ENCODE measurements around the gene CSNK2B.

- TF ChIP-seq, protein P1, sequence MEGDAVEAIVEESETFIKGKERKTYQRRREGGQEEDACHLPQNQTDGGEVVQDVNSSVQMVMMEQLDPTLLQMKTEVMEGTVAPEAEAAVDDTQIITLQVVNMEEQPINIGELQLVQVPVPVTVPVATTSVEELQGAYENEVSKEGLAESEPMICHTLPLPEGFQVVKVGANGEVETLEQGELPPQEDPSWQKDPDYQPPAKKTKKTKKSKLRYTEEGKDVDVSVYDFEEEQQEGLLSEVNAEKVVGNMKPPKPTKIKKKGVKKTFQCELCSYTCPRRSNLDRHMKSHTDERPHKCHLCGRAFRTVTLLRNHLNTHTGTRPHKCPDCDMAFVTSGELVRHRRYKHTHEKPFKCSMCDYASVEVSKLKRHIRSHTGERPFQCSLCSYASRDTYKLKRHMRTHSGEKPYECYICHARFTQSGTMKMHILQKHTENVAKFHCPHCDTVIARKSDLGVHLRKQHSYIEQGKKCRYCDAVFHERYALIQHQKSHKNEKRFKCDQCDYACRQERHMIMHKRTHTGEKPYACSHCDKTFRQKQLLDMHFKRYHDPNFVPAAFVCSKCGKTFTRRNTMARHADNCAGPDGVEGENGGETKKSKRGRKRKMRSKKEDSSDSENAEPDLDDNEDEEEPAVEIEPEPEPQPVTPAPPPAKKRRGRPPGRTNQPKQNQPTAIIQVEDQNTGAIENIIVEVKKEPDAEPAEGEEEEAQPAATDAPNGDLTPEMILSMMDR (conservative IDR thresholded peaks at IDR 0.05 in 1 of 2, IDR thresholded peaks at IDR 0.05 in 1 of 2; ENCODE audit: extremely low read depth in 1 of 2, insufficient read depth in 1 of 2, low read depth in 1 of 2, low read length in 2 of 2), result no peak
- no peak for TF ChIP-seq EZH2 (IDR thresholded peaks at IDR 0.05; ENCODE audit: borderline replicate concordance, low read length)
These were observed 27.7 kb downstream of the CSNK2B start for GRCh38 chr6:31693535-31693934.
